HG03571 (cell line): ENCODE data around the gene SLC12A5.

Experiments
- ATAC-seq: cut with Tn5 transposase; IDR thresholded peaks from one replicate; pipeline ENCODE4 v1.9.1; 2021; ENCODE audit not compliant: unreplicated experiment

SLC12A5 gene

GRCh38 chr20:46051556-46052308, 22.7 kb downstream of the SLC12A5 start:
- no peak for ATAC-seq

- ATAC-seq = no peak
Measured at GRCh38 chr20:46053416-46053815, 24.4 kb downstream of the SLC12A5 start.

GRCh38 chr20:46054606-46055005, 25.6 kb downstream of the SLC12A5 start:
- no peak for ATAC-seq

GRCh38 chr20:46055269-46055668, 26.3 kb downstream of the SLC12A5 start:
- ATAC-seq = no peak

- ATAC-seq = no peak
Measured at GRCh38 chr20:46056027-46056833, 27.2 kb downstream of the SLC12A5 start.

- no peak for ATAC-seq
Measured at GRCh38 chr20:46056970-46057855, 28.2 kb downstream of the SLC12A5 start.

GRCh38 chr20:46057856-46058598, 29.0 kb downstream of the SLC12A5 start:
- ATAC-seq = no peak

GRCh38 chr20:46058599-46059281, 29.7 kb downstream of the SLC12A5 start:
- ATAC-seq = no peak

GRCh38 chr20:46060301-46060881, 31.4 kb downstream of the SLC12A5 start:
- no peak for ATAC-seq

- no peak for ATAC-seq
Measured at GRCh38 chr20:46060975-46061374, 32.0 kb downstream of the SLC12A5 start.

GRCh38 chr20:46062151-46062550, 33.1 kb downstream of the SLC12A5 start:
- ATAC-seq = no peak

- ATAC-seq = no peak
Measured at GRCh38 chr20:46062621-46063020, 33.6 kb downstream of the SLC12A5 start.

- ATAC-seq = no peak
Measured at GRCh38 chr20:46063151-46063550, 34.1 kb downstream of the SLC12A5 start.

- ATAC-seq = no peak
Measured at GRCh38 chr20:46063652-46064054, 34.6 kb downstream of the SLC12A5 start.

- no peak for ATAC-seq
Measured at GRCh38 chr20:46065006-46065405, 36.0 kb downstream of the SLC12A5 start.

GRCh38 chr20:46065691-46066090, 36.7 kb downstream of the SLC12A5 start:
- ATAC-seq = no peak

- no peak for ATAC-seq
Measured at GRCh38 chr20:46070215-46070900, 41.3 kb downstream of the SLC12A5 start.

GRCh38 chr20:46071573-46071972, 42.6 kb downstream of the SLC12A5 start:
- ATAC-seq = no peak

- ATAC-seq = no peak
Measured at GRCh38 chr20:46073024-46073423, 44.0 kb downstream of the SLC12A5 start.
